ENCODE measurements around the gene SH3GLB1. TPM values are rescaled to one million over a fixed set of nuclear protein-coding genes. Genes with fewer than 3 reads are reported as not detected.

Gene SH3GLB1
- total RNA-seq, 2 donors from 2014 or later = 57.0 to 67.7 TPM

GRCh38 chr1:86750530-86750929, 46.2 kb downstream of the SH3GLB1 start:
- ATAC-seq (replicated peaks) = peak; percentile 88
- Mint-ChIP-seq H3K27me3 (peaks cover 4% of the 10 kb centered on the region), H3K36me3 (ENCODE audit: low read depth) (peaks cover 17% of the 10 kb centered on the region), H3K4me1 (peaks cover 7% of the 10 kb centered on the region), H3K4me3 (no peak overlapping the region), H3K9me3 (no peaks in the 10 kb centered on the region), H3K27ac (peak overlapping the region; percentile 21)

DNA sequence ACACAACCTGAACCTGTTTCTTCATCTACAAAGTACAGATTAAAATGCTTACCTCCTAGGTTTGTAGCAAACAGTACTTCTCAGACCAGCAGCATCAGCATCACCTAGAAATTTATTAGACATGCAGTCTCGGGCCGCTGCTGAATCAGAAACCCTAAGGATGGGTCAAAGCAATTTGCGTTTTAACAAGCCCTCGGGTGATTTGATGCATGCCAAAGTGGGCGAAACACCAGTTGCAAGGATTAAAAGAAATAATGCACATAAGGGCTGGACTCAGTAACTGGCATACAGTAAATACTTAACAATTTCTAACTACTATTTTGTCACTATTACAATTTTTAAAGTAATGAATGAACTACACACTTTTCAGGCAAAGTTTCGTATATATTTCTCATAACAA, 47.5 kb downstream of the SH3GLB1 start:
- no peaks in the 10 kb centered on the region for H3K9me3 Mint-ChIP-seq
- H3K4me1 Mint-ChIP-seq = peaks cover 7% of the 10 kb centered on the region

DNA sequence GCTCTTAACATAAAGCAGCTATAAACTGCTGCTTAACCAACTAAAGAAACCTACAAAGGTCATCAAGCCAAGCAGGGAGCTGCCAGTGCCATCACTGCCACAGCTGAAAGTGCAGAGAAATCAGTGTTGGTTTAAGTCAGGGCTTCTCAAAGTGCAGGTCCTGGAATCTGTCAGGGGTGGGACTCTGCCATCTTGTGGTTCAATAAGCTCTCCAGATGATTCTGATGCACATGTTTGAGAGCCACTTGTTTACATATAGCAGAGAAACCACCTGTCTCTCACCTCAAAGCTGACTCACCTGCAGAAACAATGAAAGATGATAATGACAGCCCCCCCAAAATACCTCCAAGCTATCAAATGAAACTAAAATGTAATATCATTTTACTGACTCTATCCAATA, 49.3 kb downstream of the SH3GLB1 start:
- peak; percentile 43 for ATAC-seq (replicated peaks)
- no peaks in the 10 kb centered on the region for H3K9me3 Mint-ChIP-seq
- no peaks in the 10 kb centered on the region for H3K36me3 Mint-ChIP-seq (ENCODE audit: low read depth)
- H3K4me3 Mint-ChIP-seq = no peak overlapping the region
- H3K27me3 Mint-ChIP-seq = peaks cover 8% of the 10 kb centered on the region
- H3K4me1 Mint-ChIP-seq = peaks cover 7% of the 10 kb centered on the region
- H3K27ac Mint-ChIP-seq = no peak overlapping the region

More for the DNA sequence above, 47.5 kb downstream of the SH3GLB1 start:
- no peak overlapping the region for H3K4me3 Mint-ChIP-seq
- H3K36me3 Mint-ChIP-seq (ENCODE audit: low read depth) = peaks cover 6% of the 10 kb centered on the region
- peaks cover 8% of the 10 kb centered on the region for H3K27me3 Mint-ChIP-seq
- no peak for ATAC-seq (replicated peaks)
- H3K27ac Mint-ChIP-seq = no peak overlapping the region

GRCh38 chr1:86754265-86754974, 50.0 kb downstream of the SH3GLB1 start:
- no peak for ATAC-seq (replicated peaks)
- H3K27ac Mint-ChIP-seq = no peak overlapping the region
- H3K36me3 Mint-ChIP-seq (ENCODE audit: low read depth) = no peaks in the 10 kb centered on the region
- H3K4me1 Mint-ChIP-seq = peaks cover 7% of the 10 kb centered on the region
- H3K9me3 Mint-ChIP-seq = no peaks in the 10 kb centered on the region
- H3K4me3 Mint-ChIP-seq = no peak overlapping the region
- peaks cover 8% of the 10 kb centered on the region for H3K27me3 Mint-ChIP-seq

GRCh38 chr1:86756062-86756406, 51.7 kb downstream of the SH3GLB1 start:
- Mint-ChIP-seq H3K36me3 (ENCODE audit: low read depth) (no peaks in the 10 kb centered on the region), H3K9me3 (peaks cover 4% of the 10 kb centered on the region)
- no peak for ATAC-seq (replicated peaks)

GRCh38 chr1:86757272-86757984, 53.1 kb downstream of the SH3GLB1 start:
- Mint-ChIP-seq H3K4me1 (no peaks in the 10 kb centered on the region), H3K27me3 (peaks cover 8% of the 10 kb centered on the region), H3K4me3 (no peak overlapping the region), H3K27ac (no peak overlapping the region), H3K9me3 (peaks cover 4% of the 10 kb centered on the region), H3K36me3 (ENCODE audit: low read depth) (no peaks in the 10 kb centered on the region)
- ATAC-seq (replicated peaks) = no peak

More at GRCh38 chr1:86756062-86756406, 51.7 kb downstream of the SH3GLB1 start:
- H3K4me1 Mint-ChIP-seq = no peaks in the 10 kb centered on the region
- H3K27me3 Mint-ChIP-seq = peaks cover 8% of the 10 kb centered on the region
- H3K4me3 Mint-ChIP-seq = no peak overlapping the region
- H3K27ac Mint-ChIP-seq = no peak overlapping the region

- Mint-ChIP-seq H3K4me1 (no peaks in the 10 kb centered on the region), H3K9me3 (peaks cover 4% of the 10 kb centered on the region), H3K4me3 (no peak overlapping the region), H3K36me3 (ENCODE audit: low read depth) (no peaks in the 10 kb centered on the region), H3K27ac (no peak overlapping the region), H3K27me3 (peaks cover 8% of the 10 kb centered on the region)
- no peak for ATAC-seq (replicated peaks)
These were observed 54.2 kb downstream of the SH3GLB1 start for GRCh38 chr1:86758570-86758969.

- Mint-ChIP-seq H3K4me1 (no peaks in the 10 kb centered on the region), H3K9me3 (peaks cover 4% of the 10 kb centered on the region), H3K4me3 (no peak overlapping the region), H3K36me3 (ENCODE audit: low read depth) (no peaks in the 10 kb centered on the region), H3K27ac (no peak overlapping the region), H3K27me3 (peaks cover 8% of the 10 kb centered on the region)
- no peak for ATAC-seq (replicated peaks)
These were observed 55.8 kb downstream of the SH3GLB1 start for GRCh38 chr1:86760199-86760598.

GRCh38 chr1:86762336-86762735, 58.0 kb downstream of the SH3GLB1 start:
- no peak for ATAC-seq (replicated peaks)
- Mint-ChIP-seq H3K9me3 (peaks cover 4% of the 10 kb centered on the region), H3K27ac (no peak overlapping the region)

GRCh38 chr1:86764523-86764922, 60.1 kb downstream of the SH3GLB1 start:
- H3K27me3 Mint-ChIP-seq = peaks cover 6% of the 10 kb centered on the region
- ATAC-seq (replicated peaks) = no peak

More at GRCh38 chr1:86762336-86762735, 58.0 kb downstream of the SH3GLB1 start:
- Mint-ChIP-seq H3K4me1 (no peaks in the 10 kb centered on the region), H3K27me3 (peaks cover 6% of the 10 kb centered on the region), H3K36me3 (ENCODE audit: low read depth) (no peaks in the 10 kb centered on the region), H3K4me3 (no peak overlapping the region)

DNA sequence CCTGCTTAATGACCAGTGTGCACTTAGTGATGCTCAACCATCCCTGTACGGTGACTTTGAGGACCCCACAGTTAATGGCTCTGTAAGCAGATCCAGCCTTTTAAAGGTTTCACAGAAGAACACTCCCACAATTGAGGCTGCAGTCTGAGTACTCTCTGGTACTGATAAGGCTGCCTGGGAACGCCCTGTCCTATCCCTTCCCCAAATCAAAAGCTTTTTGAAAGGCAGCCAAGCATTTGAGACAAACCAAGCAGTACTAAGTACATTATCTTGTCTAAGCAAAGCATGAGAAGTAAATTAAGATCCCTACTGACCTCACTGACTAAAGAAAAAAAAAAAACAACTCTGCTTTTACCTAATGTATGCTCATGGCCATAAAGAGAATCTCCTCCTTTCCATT, 60.7 kb downstream of the SH3GLB1 start:
- Mint-ChIP-seq H3K27ac (no peak overlapping the region), H3K4me1 (no peaks in the 10 kb centered on the region), H3K9me3 (peaks cover 1% of the 10 kb centered on the region), H3K36me3 (ENCODE audit: low read depth) (no peaks in the 10 kb centered on the region), H3K27me3 (peaks cover 6% of the 10 kb centered on the region), H3K4me3 (no peak overlapping the region)
- ATAC-seq (replicated peaks) = no peak

More at GRCh38 chr1:86764523-86764922, 60.1 kb downstream of the SH3GLB1 start:
- no peaks in the 10 kb centered on the region for H3K4me1 Mint-ChIP-seq
- no peak overlapping the region for H3K4me3 Mint-ChIP-seq
- no peaks in the 10 kb centered on the region for H3K36me3 Mint-ChIP-seq (ENCODE audit: low read depth)
- H3K27ac Mint-ChIP-seq = no peak overlapping the region
- H3K9me3 Mint-ChIP-seq = peaks cover 4% of the 10 kb centered on the region

- no peak overlapping the region for H3K4me3 Mint-ChIP-seq
- H3K4me1 Mint-ChIP-seq = no peaks in the 10 kb centered on the region
- H3K27me3 Mint-ChIP-seq = peaks cover 6% of the 10 kb centered on the region
- H3K27ac Mint-ChIP-seq = no peak overlapping the region
- no peaks in the 10 kb centered on the region for H3K9me3 Mint-ChIP-seq
- no peak for ATAC-seq (replicated peaks)
- no peaks in the 10 kb centered on the region for H3K36me3 Mint-ChIP-seq (ENCODE audit: low read depth)
These were observed 61.3 kb downstream of the SH3GLB1 start for GRCh38 chr1:86765674-86766073.

- no peaks in the 10 kb centered on the region for H3K9me3 Mint-ChIP-seq
- H3K4me1 Mint-ChIP-seq = no peaks in the 10 kb centered on the region
- H3K4me3 Mint-ChIP-seq = no peak overlapping the region
- no peak overlapping the region for H3K27ac Mint-ChIP-seq
- peaks cover 6% of the 10 kb centered on the region for H3K27me3 Mint-ChIP-seq
- no peaks in the 10 kb centered on the region for H3K36me3 Mint-ChIP-seq (ENCODE audit: low read depth)
- no peak for ATAC-seq (replicated peaks)
These were observed 64.2 kb downstream of the SH3GLB1 start for GRCh38 chr1:86768554-86768953.

GRCh38 chr1:86769065-86769464, 64.7 kb downstream of the SH3GLB1 start:
- Mint-ChIP-seq H3K36me3 (ENCODE audit: low read depth) (no peaks in the 10 kb centered on the region), H3K9me3 (no peaks in the 10 kb centered on the region)

More at GRCh38 chr1:86769065-86769464, 64.7 kb downstream of the SH3GLB1 start:
- Mint-ChIP-seq H3K27me3 (peaks cover 6% of the 10 kb centered on the region), H3K27ac (no peak overlapping the region), H3K4me3 (no peak overlapping the region), H3K4me1 (peaks cover 4% of the 10 kb centered on the region)
- ATAC-seq (replicated peaks) = no peak
